HepG2 (cell line): ENCODE results near the gene PYY. TPM values are rescaled to one million over a fixed set of nuclear protein-coding genes. Genes with fewer than 3 reads are reported as not detected.

Experiments used
- ATF7-NPFF ChIP-seq: sonication (generic); formaldehyde crosslinking; IDR thresholded peaks from 2 replicates; pipeline ENCODE4 v1.8.1; 2023; ENCODE audit warnings: mild to moderate bottlenecking, low read depth, missing genetic modification reagents, moderate library complexity
- CEBPG ChIP-seq: IDR thresholded peaks from 2 replicates; pipeline ENCODE4 v1.6.1; 2016
- FOXP1 ChIP-seq, 2 experiments: fragments of 450-650 bp in 1 of 2; IDR thresholded peaks; 2 replicates each; pipeline ENCODE4 v1.6.1; 2017 to 2018; ENCODE audit warnings: antibody characterized with exemption in 1 of 2
- KLF15 ChIP-seq: sonication (generic); formaldehyde crosslinking; IDR thresholded peaks from 2 replicates; pipeline ENCODE4 v1.8.1; 2023; ENCODE audit warnings: borderline replicate concordance, mild to moderate bottlenecking, inconsistent platforms, missing genetic modification reagents, mixed read lengths
- MEF2D ChIP-seq: sonication (generic); formaldehyde crosslinking; IDR thresholded peaks from 2 replicates; pipeline ENCODE4 v1.5.1; 2020; ENCODE audit warnings: mild to moderate bottlenecking, missing genetic modification reagents
- NFYB ChIP-seq: sonication (generic); formaldehyde crosslinking; IDR thresholded peaks from 2 replicates; pipeline ENCODE4 v1.4.0; 2020; ENCODE audit warnings: missing genetic modification reagents
- NR2F6 ChIP-seq, 2 experiments: IDR thresholded peaks; 2 replicates each; pipeline ENCODE4 v1.6.1; 2016; ENCODE audit warnings: antibody characterized with exemption in 1 of 2, mild to moderate bottlenecking in 1 of 2
- PAF1 ChIP-seq: IDR thresholded peaks from 2 replicates; pipeline ENCODE4 v1.6.1; 2016; ENCODE audit warnings: missing genetic modification reagents, missing compliant biosample characterization
- PCBP1 ChIP-seq: fragments of 200-400 bp; formaldehyde crosslinking; IDR thresholded peaks from 2 replicates; pipeline ENCODE4 v1.6.1; 2017; ENCODE audit warnings: mild to moderate bottlenecking, low read depth, low read length, borderline replicate concordance
- PHF20 ChIP-seq: sonication (generic); formaldehyde crosslinking; IDR thresholded peaks from 2 replicates; pipeline ENCODE4 v1.5.0; 2020; ENCODE audit warnings: mild to moderate bottlenecking, missing genetic modification reagents
- SNAI1 ChIP-seq: sonication (generic); formaldehyde crosslinking; IDR thresholded peaks from 2 replicates; pipeline ENCODE4 v1.5.0; 2020; ENCODE audit warnings: mild to moderate bottlenecking, missing genetic modification reagents, borderline replicate concordance
- THRA ChIP-seq: sonication (generic); formaldehyde crosslinking; IDR thresholded peaks from 2 replicates; pipeline ENCODE4 v1.4.0; 2020; ENCODE audit warnings: missing genetic modification reagents, borderline replicate concordance
- YY1 ChIP-seq: IDR thresholded peaks from 2 replicates; pipeline ENCODE4 v1.6.1; 2011; ENCODE audit warnings: low read length, low read depth, moderate library complexity, mild to moderate bottlenecking; ENCODE audit not compliant: insufficient read depth, insufficient replicate concordance
- ZBTB33 ChIP-seq: sonication (generic); formaldehyde crosslinking; IDR thresholded peaks from 2 replicates; pipeline ENCODE4 v1.4.0; 2020; ENCODE audit warnings: missing genetic modification reagents
- ZFP36 ChIP-seq: fragments of 150-350 bp; IDR thresholded peaks from 2 replicates; pipeline ENCODE4 v1.6.1; 2018; ENCODE audit warnings: borderline replicate concordance, low read length, low read depth; ENCODE audit not compliant: partially characterized antibody
- ZFX ChIP-seq: sonication (generic); formaldehyde crosslinking; IDR thresholded peaks from 2 replicates; pipeline ENCODE4 v1.4.0; 2020; ENCODE audit warnings: mild to moderate bottlenecking, low read depth, missing genetic modification reagents, moderate library complexity
- ZNF362 ChIP-seq: sonication (generic); formaldehyde crosslinking; IDR thresholded peaks from 2 replicates; pipeline ENCODE4 v1.4.0; 2020; ENCODE audit warnings: missing genetic modification reagents, mild to moderate bottlenecking, borderline replicate concordance
- ZNF501 ChIP-seq: sonication (generic); formaldehyde crosslinking; IDR thresholded peaks from 2 replicates; pipeline ENCODE4 v1.5.1; 2020; ENCODE audit warnings: mild to moderate bottlenecking, moderate library complexity, missing genetic modification reagents
- ZNF512B ChIP-seq: sonication (generic); formaldehyde crosslinking; IDR thresholded peaks from 2 replicates; pipeline ENCODE4 v1.5.1; 2020; ENCODE audit warnings: missing genetic modification reagents, mild to moderate bottlenecking, borderline replicate concordance
- ZNF704 ChIP-seq: sonication (generic); formaldehyde crosslinking; IDR thresholded peaks from 2 replicates; pipeline ENCODE4 v1.8.1; 2023; ENCODE audit warnings: mild to moderate bottlenecking, inconsistent platforms, moderate library complexity, missing genetic modification reagents, borderline replicate concordance
- ZNF713 ChIP-seq: sonication (generic); formaldehyde crosslinking; IDR thresholded peaks from 2 replicates; pipeline ENCODE4 v1.4.0; 2020; ENCODE audit warnings: mild to moderate bottlenecking, missing genetic modification reagents
- ZNF841 ChIP-seq: sonication (generic); formaldehyde crosslinking; IDR thresholded peaks from 2 replicates; pipeline ENCODE4 v1.8.1; 2023; ENCODE audit warnings: missing genetic modification reagents, borderline replicate concordance
- polyA plus RNA-seq, 8 experiments: library from polyadenylated mRNA; depleted of rRNA in 3 of 8; stranded (reverse) in 7 of 8; unstranded in 1 of 8; fragments of >200 nt; fragmentation: Illumina TruSeq in 4 of 8; extraction: Trizol in 4 of 8; gene quantifications; 2 replicates each; pipeline versions ENCODE4 v1.2.1 to v1.2.3, GENCODE V29; 2011 to 2016; ENCODE audit warnings: low read depth in 4 of 8, missing spikeins in 1 of 8, mixed read lengths in 1 of 8; ENCODE audit not compliant: insufficient read depth in 1 of 8
- total RNA-seq, 5 experiments: library from RNA; depleted of rRNA; stranded (reverse); fragments of >200 nt; fragmentation: Illumina TruSeq; extraction: Trizol; gene quantifications; 2 replicates each; pipeline ENCODE4 v1.2.3, GENCODE V29; 2016; ENCODE audit warnings: low read depth in 1 of 5

Gene PYY
- total and polyA plus RNA-seq, 2 of the 13 experiments (the other 11 are each of a cell fraction or from before 2014, with no cell fraction given), result 0.25 TPM; not detected in 1

- TF ChIP-seq ZNF362 (CRISPR knock-in tag), result peak; percentile 91
- TF ChIP-seq ZNF713 (CRISPR knock-in tag), result no peak
- TF ChIP-seq NFYB, result no peak
- TF ChIP-seq CEBPG (CRISPR knock-in tag), result peak; percentile 37; the same call in 1 of the 2 replicates
- no peak for TF ChIP-seq ZNF841
- TF ChIP-seq PCBP1, result no peak
- no peak for TF ChIP-seq ZFP36
- TF ChIP-seq THRA, result no peak
- no peak for TF ChIP-seq ZFX (CRISPR knock-in tag)
- TF ChIP-seq ZBTB33, result no peak
- no peak for TF ChIP-seq YY1
- no peak for TF ChIP-seq ZNF704 (CRISPR knock-in tag)
- no peak for TF ChIP-seq ATF7-NPFF
- TF ChIP-seq ZNF501 (CRISPR knock-in tag), result no peak
- TF ChIP-seq KLF15 (CRISPR knock-in tag), result no peak
- peak; percentile 94; the same call in 1 of the 2 replicates for TF ChIP-seq MEF2D (CRISPR knock-in tag)
- no peak for TF ChIP-seq NR2F6 (IDR thresholded peaks at IDR 0.05)
- peak; percentile 40; the same call in 1 of the 2 replicates for TF ChIP-seq NR2F6 (CRISPR knock-in tag; IDR thresholded peaks at IDR 0.05)
- no peak for TF ChIP-seq FOXP1 (IDR thresholded peaks at IDR 0.05)
- TF ChIP-seq FOXP1 (CRISPR knock-in tag; IDR thresholded peaks at IDR 0.05), result peak; percentile 41; the same call in 1 of the 2 replicates
- TF ChIP-seq PAF1 (CRISPR knock-in tag), result no peak
- TF ChIP-seq PHF20 (CRISPR knock-in tag), result no peak
- no peak for TF ChIP-seq ZNF512B (CRISPR knock-in tag)
- no peak for TF ChIP-seq SNAI1
Observed at GRCh38 chr17:43970366-43970765, 16.6 kb upstream of the PYY start (continued).
